H1 (cell line): Measurements from ENCODE around the gene C1S.

Experiments
- EGR1 ChIP-seq: IDR thresholded peaks from 2 replicates; pipeline ENCODE4 v1.6.1; 2011; ENCODE audit warnings: low read depth, low read length, borderline replicate concordance
- EZH2 ChIP-seq: fragments of 200-600 bp; sonication (generic); IDR thresholded peaks from 2 replicates; pipeline ENCODE4 v1.7.1; 2012; ENCODE audit warnings: low read depth, mild to moderate bottlenecking, moderate library complexity, low read length, inconsistent platforms; ENCODE audit not compliant: severe bottlenecking
- KDM1A ChIP-seq: fragments of 200-600, 300-600 bp; sonication (generic); IDR thresholded peaks from 2 replicates; pipeline ENCODE4 v1.7.1; 2016; ENCODE audit warnings: mild to moderate bottlenecking, low read length, borderline replicate concordance
- KDM5A ChIP-seq: fragments of 200-600 bp; IDR thresholded peaks from 2 replicates; pipeline ENCODE4 v1.7.1; 2012; ENCODE audit warnings: mild to moderate bottlenecking, low read length, inconsistent platforms, mixed read lengths
- MAFK ChIP-seq: IDR thresholded peaks from 2 replicates; pipeline ENCODE4 v1.6.1; 2012; ENCODE audit warnings: low read depth, mild to moderate bottlenecking, improper control_type of control experiment, low read length
- POLR2A ChIP-seq, 2 experiments: IDR thresholded peaks; 1 replicate in 1 of 2; 2 replicates in 1 of 2; pipeline ENCODE4 v1.6.1; 2011; ENCODE audit warnings: low read depth in 2 of 2, low read length in 2 of 2, mild to moderate bottlenecking in 2 of 2; ENCODE audit errors: control extremely low read depth in 1 of 2
- SIX5 ChIP-seq: IDR thresholded peaks from 2 replicates; pipeline ENCODE4 v1.6.1; 2011; ENCODE audit warnings: mild to moderate bottlenecking, low read depth, low read length
- SP2 ChIP-seq: IDR thresholded peaks from 2 replicates; pipeline ENCODE4 v1.6.1; 2012; ENCODE audit warnings: mild to moderate bottlenecking, low read length, inconsistent platforms
- TEAD4 ChIP-seq: IDR thresholded peaks from 2 replicates; pipeline ENCODE4 v1.6.1; 2012; ENCODE audit warnings: low read depth, low read length, inconsistent platforms, mixed read lengths
- YY1 ChIP-seq: IDR thresholded peaks from 2 replicates; pipeline ENCODE4 v1.6.1; 2011; ENCODE audit warnings: low read depth, mild to moderate bottlenecking, low read length
- TF ChIP-seq, protein P1 (sequence below), 3 experiments: IDR thresholded peaks; 1 replicate in 2 of 3; 2 replicates in 1 of 3; pipeline versions ENCODE4 v1.5.1 to v1.6.1; 2011; ENCODE audit warnings: low read length in 3 of 3, mild to moderate bottlenecking in 3 of 3, inconsistent platforms in 2 of 3, low read depth in 1 of 3, moderate library complexity in 1 of 3; ENCODE audit not compliant: insufficient read depth in 1 of 3; ENCODE audit errors: control extremely low read depth in 1 of 3
- TF ChIP-seq, protein P2 (sequence below): IDR thresholded peaks from 2 replicates; pipeline ENCODE4 v1.6.1; 2012; ENCODE audit warnings: low read length, inconsistent platforms
- TF ChIP-seq, protein P3 (sequence below): IDR thresholded peaks from 2 replicates; pipeline ENCODE4 v1.6.1; 2011; ENCODE audit warnings: low read depth, mild to moderate bottlenecking, low read length; ENCODE audit not compliant: insufficient read depth

DNA sequence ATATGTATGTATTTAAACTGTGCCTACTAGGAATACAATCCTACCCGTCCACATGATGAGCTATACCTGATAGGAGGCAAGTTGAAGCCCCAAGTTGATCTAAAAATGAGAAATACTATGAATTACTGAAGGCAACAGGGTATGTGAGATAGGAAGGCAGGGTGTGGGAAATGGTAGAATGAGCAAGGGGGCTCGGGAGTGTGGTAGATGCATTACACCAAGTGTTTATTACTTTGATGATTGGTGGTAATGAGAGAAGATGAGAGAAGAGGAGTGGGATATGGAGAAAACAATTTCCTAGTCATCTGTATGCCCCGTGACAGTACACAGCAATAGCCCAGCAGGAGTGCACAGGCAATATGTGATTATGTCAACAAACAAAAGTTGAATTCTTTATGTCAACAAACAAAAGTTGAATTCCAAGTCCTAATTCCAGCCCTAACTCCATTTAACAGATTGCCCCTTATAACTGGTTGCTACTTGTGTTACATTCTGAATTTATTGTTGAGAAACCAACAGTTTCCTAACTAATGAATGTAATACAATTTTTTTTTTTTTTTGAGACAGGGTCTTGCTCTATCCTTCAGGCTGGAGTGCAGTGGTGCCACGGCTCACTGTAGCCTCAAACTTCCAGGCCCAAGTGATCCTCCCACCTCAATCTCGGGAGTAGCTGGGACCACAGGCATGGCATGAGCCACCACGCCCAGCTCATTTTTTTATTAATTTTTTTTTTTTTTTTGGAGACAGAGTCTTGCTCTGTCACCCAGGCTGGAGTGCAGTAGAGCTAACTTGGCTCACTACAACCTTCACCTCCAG, 44.8 kb upstream of the C1S start:
- TF ChIP-seq EZH2 = no peak
- no peak for TF ChIP-seq POLR2A (IDR thresholded peaks at IDR 0.05; ENCODE audit: control extremely low read depth in 1 of 2, low read depth in 2 of 2, low read length in 2 of 2)
- TF ChIP-seq YY1 = no peak
- TF ChIP-seq EGR1 = no peak
- TF ChIP-seq, protein P1, sequence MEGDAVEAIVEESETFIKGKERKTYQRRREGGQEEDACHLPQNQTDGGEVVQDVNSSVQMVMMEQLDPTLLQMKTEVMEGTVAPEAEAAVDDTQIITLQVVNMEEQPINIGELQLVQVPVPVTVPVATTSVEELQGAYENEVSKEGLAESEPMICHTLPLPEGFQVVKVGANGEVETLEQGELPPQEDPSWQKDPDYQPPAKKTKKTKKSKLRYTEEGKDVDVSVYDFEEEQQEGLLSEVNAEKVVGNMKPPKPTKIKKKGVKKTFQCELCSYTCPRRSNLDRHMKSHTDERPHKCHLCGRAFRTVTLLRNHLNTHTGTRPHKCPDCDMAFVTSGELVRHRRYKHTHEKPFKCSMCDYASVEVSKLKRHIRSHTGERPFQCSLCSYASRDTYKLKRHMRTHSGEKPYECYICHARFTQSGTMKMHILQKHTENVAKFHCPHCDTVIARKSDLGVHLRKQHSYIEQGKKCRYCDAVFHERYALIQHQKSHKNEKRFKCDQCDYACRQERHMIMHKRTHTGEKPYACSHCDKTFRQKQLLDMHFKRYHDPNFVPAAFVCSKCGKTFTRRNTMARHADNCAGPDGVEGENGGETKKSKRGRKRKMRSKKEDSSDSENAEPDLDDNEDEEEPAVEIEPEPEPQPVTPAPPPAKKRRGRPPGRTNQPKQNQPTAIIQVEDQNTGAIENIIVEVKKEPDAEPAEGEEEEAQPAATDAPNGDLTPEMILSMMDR (IDR thresholded peaks at IDR 0.05; ENCODE audit: control extremely low read depth in 1 of 3, insufficient read depth in 1 of 3, low read depth in 1 of 3, low read length in 3 of 3) = no peak
- TF ChIP-seq, protein P2, sequence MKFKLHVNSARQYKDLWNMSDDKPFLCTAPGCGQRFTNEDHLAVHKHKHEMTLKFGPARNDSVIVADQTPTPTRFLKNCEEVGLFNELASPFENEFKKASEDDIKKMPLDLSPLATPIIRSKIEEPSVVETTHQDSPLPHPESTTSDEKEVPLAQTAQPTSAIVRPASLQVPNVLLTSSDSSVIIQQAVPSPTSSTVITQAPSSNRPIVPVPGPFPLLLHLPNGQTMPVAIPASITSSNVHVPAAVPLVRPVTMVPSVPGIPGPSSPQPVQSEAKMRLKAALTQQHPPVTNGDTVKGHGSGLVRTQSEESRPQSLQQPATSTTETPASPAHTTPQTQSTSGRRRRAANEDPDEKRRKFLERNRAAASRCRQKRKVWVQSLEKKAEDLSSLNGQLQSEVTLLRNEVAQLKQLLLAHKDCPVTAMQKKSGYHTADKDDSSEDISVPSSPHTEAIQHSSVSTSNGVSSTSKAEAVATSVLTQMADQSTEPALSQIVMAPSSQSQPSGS = no peak
- no peak for TF ChIP-seq MAFK
- no peak for TF ChIP-seq KDM5A
- no peak for TF ChIP-seq KDM1A
- TF ChIP-seq SIX5 = no peak
- TF ChIP-seq SP2 = no peak
- TF ChIP-seq, protein P3, sequence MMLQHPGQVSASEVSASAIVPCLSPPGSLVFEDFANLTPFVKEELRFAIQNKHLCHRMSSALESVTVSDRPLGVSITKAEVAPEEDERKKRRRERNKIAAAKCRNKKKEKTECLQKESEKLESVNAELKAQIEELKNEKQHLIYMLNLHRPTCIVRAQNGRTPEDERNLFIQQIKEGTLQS = no peak
- no peak for TF ChIP-seq TEAD4
